Endothelial cell of umbilical vein (primary cell): ENCODE results near the gene PSMA6. TPM values are rescaled to one million over a fixed set of nuclear protein-coding genes. Genes with fewer than 3 reads are reported as not detected.

ENCODE experiments used
- BruUV-seq: library from RNA; stranded (reverse); fragments of 400-500 nt; replicated peaks from 2 replicates; lab custom pipeline; 2021; lab: Mats Ljungman, UMichigan
- CTCF ChIA-PET: fragments of 300-600, 350-600 bp; sonication (Branson Sonifier 250); formaldehyde crosslinking; loops from one replicate; lab custom pipeline; 2021; ENCODE audit warnings: antibody characterized with exemption, inconsistent platforms; lab: Charles Lee
- POLR2A ChIA-PET: fragments of 300-600, 350-600 bp; sonication (Branson Sonifier 250); formaldehyde crosslinking; loops from one replicate; lab custom pipeline; 2021; ENCODE audit warnings: antibody characterized with exemption, inconsistent platforms; lab: Charles Lee
- DNase-seq: peaks from one replicate; pipeline ENCODE4 v3.0.0-alpha.2; 2011; ENCODE audit warnings: low read depth, low spot score
- FAIRE-seq: peaks from 2 replicates; lab custom pipeline; 2011; peaks lifted over from hg19 to GRCh38; lab: Jason Lieb, UNC
- H2AFZ ChIP-seq: 2 replicates; pipeline ENCODE4 v1.6.0; 2012; ENCODE audit warnings: low read depth, low read length, control low read depth, inconsistent platforms
- H3K27ac ChIP-seq: 2 replicates; pipeline ENCODE4 v1.5.1; 2011; ENCODE audit warnings: low read depth, mild to moderate bottlenecking, control low read depth, low read length, moderate library complexity; ENCODE audit not compliant: insufficient read depth
- H3K27me3 ChIP-seq, 2 experiments: 2 replicates each; pipeline versions ENCODE4 v1.6.0 to v1.6.1; 2011; ENCODE audit warnings: low read length in 2 of 2, mixed read lengths in 1 of 2; ENCODE audit not compliant: control insufficient read depth in 2 of 2, insufficient read depth in 2 of 2
- H3K36me3 ChIP-seq, 2 experiments: 2 replicates in 1 of 2; 3 replicates in 1 of 2; pipeline ENCODE4 v1.5.1; 2011; ENCODE audit warnings: low read length in 2 of 2, mild to moderate bottlenecking in 1 of 2, moderate library complexity in 1 of 2; ENCODE audit not compliant: control insufficient read depth in 2 of 2, insufficient read depth in 2 of 2; ENCODE audit errors: extremely low read depth in 1 of 2
- H3K4me1 ChIP-seq: 3 replicates; pipeline ENCODE4 v1.5.1; 2011; ENCODE audit warnings: mild to moderate bottlenecking, low read length; ENCODE audit not compliant: control insufficient read depth, insufficient read depth; ENCODE audit errors: extremely low read depth
- H3K4me2 ChIP-seq: 2 replicates; pipeline ENCODE4 v1.6.1; 2011; ENCODE audit warnings: low read length, control low read depth, mixed read lengths; ENCODE audit not compliant: insufficient read depth
- H3K4me3 ChIP-seq, 3 experiments: fragments of 200-600 bp in 1 of 3; sonication (generic), shearing (Covaris generic) in 1 of 3; replicated peaks in 1 of 3; 2 replicates each; pipeline ENCODE4 v1.5.1; 2011 to 2016; ENCODE audit warnings: control low read depth in 3 of 3, low read length in 3 of 3, mild to moderate bottlenecking in 2 of 3, inconsistent platforms in 1 of 3, low read depth in 1 of 3, moderate library complexity in 1 of 3; ENCODE audit not compliant: insufficient read depth in 1 of 3
- H3K79me2 ChIP-seq: 2 replicates; pipeline ENCODE4 v1.6.0; 2012; ENCODE audit warnings: low read length, inconsistent platforms; ENCODE audit not compliant: control insufficient read depth, insufficient read depth
- H3K9ac ChIP-seq: replicated peaks from 2 replicates; pipeline ENCODE3; 2011; ENCODE audit warnings: low read length, control low read depth; ENCODE audit not compliant: insufficient read depth; ENCODE audit errors: extremely low read depth
- H3K9me1 ChIP-seq: replicated peaks from 3 replicates; pipeline ENCODE4 v1.6.0; 2011; ENCODE audit warnings: mild to moderate bottlenecking, low read length; ENCODE audit not compliant: control insufficient read depth, insufficient read depth; ENCODE audit errors: extremely low read depth
- H3K9me3 ChIP-seq: replicated peaks from 2 replicates; pipeline ENCODE4 v1.5.1; 2012; ENCODE audit warnings: low read length, inconsistent platforms; ENCODE audit not compliant: control insufficient read depth, insufficient read depth
- H4K20me1 ChIP-seq: replicated peaks from 2 replicates; pipeline ENCODE3; 2011; ENCODE audit warnings: mild to moderate bottlenecking, low read length; ENCODE audit not compliant: control insufficient read depth, insufficient read depth; ENCODE audit errors: extremely low read depth
- EZH2 ChIP-seq: IDR thresholded peaks from 2 replicates; pipeline ENCODE4 v1.6.1; 2012; ENCODE audit warnings: borderline replicate concordance, low read depth, mild to moderate bottlenecking, moderate library complexity, low read length, inconsistent platforms; ENCODE audit not compliant: severe bottlenecking
- FOS ChIP-seq: IDR thresholded peaks from 2 replicates; pipeline ENCODE4 v1.6.1; 2011; ENCODE audit warnings: mild to moderate bottlenecking, low read length, moderate library complexity, borderline replicate concordance; ENCODE audit not compliant: insufficient read depth
- GATA2 ChIP-seq: IDR thresholded peaks from 2 replicates; pipeline ENCODE4 v1.7.0; 2011; ENCODE audit warnings: low read depth, mild to moderate bottlenecking, moderate library complexity, mixed read lengths, low read length; ENCODE audit not compliant: insufficient read length, insufficient read depth
- JUN ChIP-seq: IDR thresholded peaks from 2 replicates; pipeline ENCODE4 v1.6.1; 2011; ENCODE audit warnings: borderline replicate concordance, low read depth; ENCODE audit not compliant: insufficient read length, insufficient read depth
- MAX ChIP-seq: IDR thresholded peaks from 2 replicates; pipeline ENCODE4 v1.6.1; 2011; ENCODE audit not compliant: insufficient read depth, insufficient read length
- MYC ChIP-seq: IDR thresholded peaks from one replicate; pipeline ENCODE4 v1.6.1; 2011; ENCODE audit warnings: mild to moderate bottlenecking, low read depth, low read length
- POLR2A ChIP-seq: IDR thresholded peaks from 2 replicates; pipeline ENCODE4 v1.6.1; 2012; ENCODE audit warnings: low read depth, mild to moderate bottlenecking, control low read depth, low read length
- POLR2AphosphoS5 ChIP-seq: IDR thresholded peaks from 2 replicates; pipeline ENCODE4 v1.6.1; 2012; ENCODE audit warnings: low read depth, mild to moderate bottlenecking, control low read depth, low read length, moderate library complexity; ENCODE audit not compliant: insufficient read depth
- dilution Hi-C: fragments of 300-500 bp; cut with MboI; formaldehyde crosslinking; loops from one replicate; pipeline ENCODE4 v1.15.0; 2019; ENCODE audit warnings: low sequenced_read_pairs; ENCODE audit not compliant: extremely low pct_ligation_motif_present
- intact Hi-C: fragments of 100-400 bp; cut with micrococcal nuclease; formaldehyde crosslinking; loops from one replicate; pipeline ENCODE4 v1.10.0; 2022
- polyA plus RNA-seq, 4 experiments: library from polyadenylated mRNA; depleted of rRNA in 3 of 4; stranded (reverse) in 3 of 4; unstranded in 1 of 4; fragments of >200 nt; gene quantifications; 2 replicates each; pipeline versions ENCODE4 v1.2.1 to v1.2.3, GENCODE V29; 2011 to 2012; ENCODE audit warnings: missing spikeins in 1 of 4
- total RNA-seq: library from RNA; stranded (reverse); gene quantifications from 2 replicates; pipeline ENCODE4 v1.2.3, GENCODE V29; 2021
- TF ChIP-seq, protein P1 (sequence below), 2 donors: IDR thresholded peaks; 1 replicate in 1 of 2; 2 replicates in 1 of 2; pipeline ENCODE4 v1.5.1; 2011; ENCODE audit warnings: low read length in 2 of 2, mild to moderate bottlenecking in 2 of 2, moderate library complexity in 2 of 2, control low read depth in 1 of 2, inconsistent platforms in 1 of 2, low read depth in 1 of 2; ENCODE audit not compliant: insufficient read depth in 1 of 2; ENCODE audit errors: extremely low read depth in 1 of 2

PSMA6 gene
- total and polyA plus RNA-seq, 2 donors (not counting 3 experiments of a cell fraction or from before 2014, with no cell fraction given), result 170 to 197 TPM

GRCh38 chr14:35284506-35284905 lies 7.7 kb upstream of the PSMA6 start:
- no peak for TF ChIP-seq MAX
- TF ChIP-seq, protein P1, sequence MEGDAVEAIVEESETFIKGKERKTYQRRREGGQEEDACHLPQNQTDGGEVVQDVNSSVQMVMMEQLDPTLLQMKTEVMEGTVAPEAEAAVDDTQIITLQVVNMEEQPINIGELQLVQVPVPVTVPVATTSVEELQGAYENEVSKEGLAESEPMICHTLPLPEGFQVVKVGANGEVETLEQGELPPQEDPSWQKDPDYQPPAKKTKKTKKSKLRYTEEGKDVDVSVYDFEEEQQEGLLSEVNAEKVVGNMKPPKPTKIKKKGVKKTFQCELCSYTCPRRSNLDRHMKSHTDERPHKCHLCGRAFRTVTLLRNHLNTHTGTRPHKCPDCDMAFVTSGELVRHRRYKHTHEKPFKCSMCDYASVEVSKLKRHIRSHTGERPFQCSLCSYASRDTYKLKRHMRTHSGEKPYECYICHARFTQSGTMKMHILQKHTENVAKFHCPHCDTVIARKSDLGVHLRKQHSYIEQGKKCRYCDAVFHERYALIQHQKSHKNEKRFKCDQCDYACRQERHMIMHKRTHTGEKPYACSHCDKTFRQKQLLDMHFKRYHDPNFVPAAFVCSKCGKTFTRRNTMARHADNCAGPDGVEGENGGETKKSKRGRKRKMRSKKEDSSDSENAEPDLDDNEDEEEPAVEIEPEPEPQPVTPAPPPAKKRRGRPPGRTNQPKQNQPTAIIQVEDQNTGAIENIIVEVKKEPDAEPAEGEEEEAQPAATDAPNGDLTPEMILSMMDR (IDR thresholded peaks at IDR 0.05; ENCODE audit: extremely low read depth in 1 of 2, insufficient read depth in 1 of 2, low read depth in 1 of 2, low read length in 2 of 2), result no peak
- no peak for TF ChIP-seq JUN
- TF ChIP-seq POLR2A, result no peak
- no peak for TF ChIP-seq MYC
- TF ChIP-seq POLR2AphosphoS5, result no peak
- TF ChIP-seq GATA2, result no peak
- TF ChIP-seq FOS, result no peak
- TF ChIP-seq EZH2, result no peak
- BruUV-seq, result no TSS peak
- Histone ChIP-seq H3K4me2 (no peak overlapping the region), H3K9ac (no peak overlapping the region), H3K9me1 (no peaks in the 10 kb centered on the region), H3K36me3 (no peaks in the 10 kb centered on the region), H4K20me1 (no peaks in the 10 kb centered on the region), H3K27ac (no peak overlapping the region), H3K4me1 (peaks cover 13% of the 10 kb centered on the region), H2AFZ (no peak overlapping the region), H3K4me3 (no peak overlapping the region), H3K9me3 (no peaks in the 10 kb centered on the region), H3K27me3 (no peaks in the 10 kb centered on the region), H3K79me2 (no peaks in the 10 kb centered on the region)
- DNase-seq, result no peak
- ChIA-PET CTCF (interaction anchor here (0.7 to 1.1 kb wide), 3 partner anchors 8 to 144 kb away, joined by 3 to 7 read pairs (median 4); partner anchors contain the start of gene PSMA6), POLR2A (no interaction called here)
- intact Hi-C loops (no loop called here), dilution Hi-C loops (no loop called here)
- FAIRE-seq, result no peak
